ENCODE results near the gene EVPL.

The EVPL gene

DNA sequence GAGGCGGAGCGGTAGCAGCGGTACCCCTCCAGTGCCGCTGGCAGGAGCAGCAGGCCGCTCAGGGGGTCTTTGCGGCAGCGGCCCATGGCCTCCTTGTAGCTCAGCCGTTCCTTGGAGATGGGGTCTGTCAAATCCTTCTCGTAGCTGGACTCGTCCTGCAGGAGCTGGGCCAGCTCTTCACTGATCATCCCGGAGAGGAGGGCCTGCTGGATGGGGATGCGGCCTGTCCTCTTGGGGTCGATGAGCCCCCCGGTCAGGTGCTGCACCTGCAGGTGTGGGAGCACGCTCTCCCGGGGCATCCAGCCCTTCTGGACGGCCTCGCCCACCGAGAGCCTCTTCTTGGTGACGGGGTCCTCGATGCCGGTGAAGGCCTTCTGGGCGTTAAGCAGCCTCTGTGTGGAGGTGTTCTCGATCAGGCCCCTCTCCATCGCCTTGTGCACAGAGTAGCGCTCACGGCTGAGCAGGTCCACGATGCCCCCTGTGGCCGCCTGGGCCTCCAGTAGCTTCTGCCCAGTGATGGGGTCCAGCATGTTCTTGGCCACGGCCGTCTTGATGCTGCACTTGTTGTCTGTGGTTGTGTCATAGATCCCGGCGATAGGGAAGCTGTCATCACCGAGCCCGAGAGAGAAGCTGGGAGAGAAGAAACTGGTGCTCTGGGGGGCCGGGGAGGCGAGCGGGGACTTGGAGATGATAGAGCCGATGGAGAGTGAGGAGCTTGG, 19.8 kb downstream of the EVPL start:
- ChIA-PET CTCF (interaction anchor here (0.6 to 1.2 kb wide), 3 partner anchors 97 to 102 kb away, joined by 3 to 5 read pairs (median 3); no protein-coding TSS in a partner anchor), POLR2A (ENCODE audit: low non-redundant PET) (no interaction called here)
- H3K27ac ChIP-seq: 0 out of 2 replicates have a peak overlapping the region, but pooled peaks have one; percentile 1
- DNase-seq (ENCODE audit: low spot score): no peak
- TF ChIP-seq, protein P1, sequence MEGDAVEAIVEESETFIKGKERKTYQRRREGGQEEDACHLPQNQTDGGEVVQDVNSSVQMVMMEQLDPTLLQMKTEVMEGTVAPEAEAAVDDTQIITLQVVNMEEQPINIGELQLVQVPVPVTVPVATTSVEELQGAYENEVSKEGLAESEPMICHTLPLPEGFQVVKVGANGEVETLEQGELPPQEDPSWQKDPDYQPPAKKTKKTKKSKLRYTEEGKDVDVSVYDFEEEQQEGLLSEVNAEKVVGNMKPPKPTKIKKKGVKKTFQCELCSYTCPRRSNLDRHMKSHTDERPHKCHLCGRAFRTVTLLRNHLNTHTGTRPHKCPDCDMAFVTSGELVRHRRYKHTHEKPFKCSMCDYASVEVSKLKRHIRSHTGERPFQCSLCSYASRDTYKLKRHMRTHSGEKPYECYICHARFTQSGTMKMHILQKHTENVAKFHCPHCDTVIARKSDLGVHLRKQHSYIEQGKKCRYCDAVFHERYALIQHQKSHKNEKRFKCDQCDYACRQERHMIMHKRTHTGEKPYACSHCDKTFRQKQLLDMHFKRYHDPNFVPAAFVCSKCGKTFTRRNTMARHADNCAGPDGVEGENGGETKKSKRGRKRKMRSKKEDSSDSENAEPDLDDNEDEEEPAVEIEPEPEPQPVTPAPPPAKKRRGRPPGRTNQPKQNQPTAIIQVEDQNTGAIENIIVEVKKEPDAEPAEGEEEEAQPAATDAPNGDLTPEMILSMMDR (conservative IDR thresholded peaks at IDR 0.05; ENCODE audit: low read depth): no peak

DNA sequence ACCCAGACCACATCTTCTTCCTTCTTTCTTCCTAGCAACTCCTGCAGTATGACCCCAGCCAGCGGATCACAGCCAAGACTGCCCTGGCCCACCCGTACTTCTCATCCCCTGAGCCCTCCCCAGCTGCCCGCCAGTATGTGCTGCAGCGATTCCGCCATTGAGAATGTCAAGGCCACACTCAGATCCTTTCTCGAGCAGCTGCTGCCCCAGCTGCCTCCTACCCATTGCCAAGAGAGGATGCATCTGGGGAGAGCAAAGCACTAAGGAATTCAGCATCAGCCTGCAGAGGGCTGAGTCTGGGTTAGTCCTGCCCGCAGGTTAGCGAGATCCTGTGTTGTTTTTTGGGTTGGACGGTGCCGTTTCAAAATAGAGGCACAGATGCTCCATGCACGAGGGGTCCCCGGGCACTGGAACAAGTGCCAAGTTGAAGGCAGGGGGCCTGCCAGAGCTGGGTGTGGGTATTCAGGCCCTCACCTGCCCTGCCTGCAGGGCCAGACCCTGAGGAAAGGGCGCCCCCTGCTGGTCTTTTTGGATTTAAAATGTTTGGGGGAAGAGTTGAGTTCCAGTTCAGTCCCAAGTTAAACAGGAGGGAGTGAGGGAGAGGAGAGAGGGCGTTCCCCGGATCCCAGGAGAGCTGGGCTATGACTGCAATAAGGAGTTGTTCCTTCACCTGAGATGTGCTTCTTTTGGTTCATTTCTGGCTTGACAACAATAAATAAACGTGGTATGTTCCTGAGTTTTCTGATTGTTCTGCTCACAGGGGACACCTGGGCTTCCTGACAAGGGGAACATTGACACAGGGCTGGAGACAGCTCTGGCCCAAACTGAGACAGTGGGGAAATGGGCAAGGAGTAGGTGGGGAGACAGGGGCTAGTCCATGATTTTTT, 21.6 kb downstream of the EVPL start:
- TF ChIP-seq, protein P1 (conservative IDR thresholded peaks at IDR 0.05; ENCODE audit: low read depth): peak; percentile 71
- DNase-seq (ENCODE audit: low spot score): peak; percentile 44
- CTCF ChIA-PET: interaction anchor here (0.5 to 1.6 kb wide), 12 partner anchors 9 to 418 kb away, joined by 3 to 7 read pairs (median 4); partner anchors contain the start of gene EVPL
- H3K27ac ChIP-seq: peak overlapping the region; percentile 50
- POLR2A ChIA-PET (ENCODE audit: low non-redundant PET): no interaction called here

DNA sequence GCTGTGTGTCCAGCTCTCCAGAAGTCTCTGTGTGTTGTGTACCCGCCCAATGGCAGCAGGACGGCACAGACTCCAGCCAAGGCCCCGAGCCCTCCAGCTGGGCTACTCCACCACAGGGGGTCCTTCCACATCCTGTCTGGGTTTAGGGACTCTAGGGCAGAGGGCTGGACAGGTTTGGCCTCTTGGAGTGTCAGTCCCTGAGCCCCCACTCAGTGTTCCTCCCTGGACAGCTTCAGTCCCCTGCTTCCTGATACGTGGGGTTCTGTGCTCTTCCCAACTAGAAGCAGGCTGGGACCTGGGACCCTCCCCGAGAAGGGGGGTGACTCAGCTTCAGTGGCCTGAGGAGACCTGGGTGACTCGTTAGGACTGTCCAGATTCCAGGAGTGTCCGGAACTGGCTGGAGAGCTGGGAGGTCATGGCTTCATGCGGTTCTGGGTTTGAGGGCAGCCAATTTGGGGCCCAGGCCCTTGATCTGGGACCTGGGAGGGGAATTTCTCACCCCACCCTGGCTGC, 22.3 kb downstream of the EVPL start:
- peak overlapping the region; percentile 50 for H3K27ac ChIP-seq
- ChIA-PET POLR2A (ENCODE audit: low non-redundant PET) (no interaction called here), CTCF (interaction anchor here (0.5 to 1.6 kb wide), 9 partner anchors 10 to 419 kb away, joined by 3 to 7 read pairs (median 4); partner anchors contain the start of gene EVPL)
- TF ChIP-seq, protein P1 (conservative IDR thresholded peaks at IDR 0.05; ENCODE audit: low read depth): no peak
- no peak for DNase-seq (ENCODE audit: low spot score)

DNA sequence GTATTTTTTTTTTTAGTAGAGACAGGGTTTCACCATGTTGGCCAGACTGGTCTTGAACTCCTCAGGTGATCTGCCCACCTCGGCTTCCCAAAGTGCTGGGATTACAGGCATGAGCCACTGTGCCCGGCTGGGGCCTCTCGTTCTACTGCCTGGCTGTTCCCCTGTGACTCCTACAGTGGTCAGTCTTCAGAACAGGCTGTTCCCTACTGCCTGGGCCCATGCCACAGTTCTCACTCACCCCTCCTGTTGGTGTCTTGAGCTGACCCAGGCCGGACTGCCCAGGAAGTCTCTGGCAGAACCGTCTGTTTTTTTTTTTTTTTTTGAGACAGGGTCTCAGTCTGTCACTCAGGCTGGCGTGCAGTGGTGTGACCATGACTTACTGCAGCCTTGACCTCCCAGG, 23.2 kb downstream of the EVPL start:
- CTCF ChIA-PET: interaction anchor here (0.6 kb wide), 1 partner anchor 10 kb away, joined by 3 read pairs; no protein-coding TSS in a partner anchor
- TF ChIP-seq, protein P1 (conservative IDR thresholded peaks at IDR 0.05; ENCODE audit: low read depth): no peak
- peak overlapping the region; percentile 50 for H3K27ac ChIP-seq
- DNase-seq (ENCODE audit: low spot score): no peak
- POLR2A ChIA-PET (ENCODE audit: low non-redundant PET): no interaction called here

DNA sequence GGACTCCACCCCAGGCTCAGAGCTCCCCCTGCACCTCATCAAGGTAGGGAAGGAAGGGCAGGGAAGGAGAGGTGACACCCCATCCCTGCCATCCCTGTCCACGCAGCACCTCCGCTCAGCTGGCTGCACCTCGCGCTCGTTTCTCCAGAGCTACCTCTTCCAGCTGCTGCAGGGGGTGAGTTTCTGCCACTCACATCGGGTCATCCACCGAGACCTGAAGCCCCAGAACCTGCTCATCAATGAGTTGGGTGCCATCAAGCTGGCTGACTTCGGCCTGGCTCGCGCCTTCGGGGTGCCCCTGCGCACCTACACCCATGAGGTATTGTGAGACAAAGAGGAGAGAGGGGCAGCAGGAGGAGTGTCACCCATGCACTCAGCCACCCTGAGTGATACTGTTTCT, 25.0 kb downstream of the EVPL start:
- peak overlapping the region; percentile 50; the same call in 1 of the 2 replicates for H3K27ac ChIP-seq
- ChIA-PET CTCF (interaction anchor here (0.6 to 0.9 kb wide), 6 partner anchors 21 to 206 kb away, joined by 3 to 4 read pairs (median 3); partner anchors contain the start of gene MRPL38), POLR2A (ENCODE audit: low non-redundant PET) (no interaction called here)
- TF ChIP-seq, protein P1 (conservative IDR thresholded peaks at IDR 0.05; ENCODE audit: low read depth): no peak
- DNase-seq (ENCODE audit: low spot score): no peak
